Endothelial cell of umbilical vein (primary cell): ENCODE results near the gene NEMP2. TPM values are rescaled to one million over a fixed set of nuclear protein-coding genes. Genes with fewer than 3 reads are reported as not detected.

ENCODE experiments used
- BruUV-seq: library from RNA; stranded (reverse); fragments of 400-500 nt; replicated peaks from 2 replicates; lab custom pipeline; 2021; lab: Mats Ljungman, UMichigan
- CTCF ChIA-PET: fragments of 300-600, 350-600 bp; sonication (Branson Sonifier 250); formaldehyde crosslinking; loops from one replicate; lab custom pipeline; 2021; ENCODE audit warnings: antibody characterized with exemption, inconsistent platforms; lab: Charles Lee
- POLR2A ChIA-PET: fragments of 300-600, 350-600 bp; sonication (Branson Sonifier 250); formaldehyde crosslinking; loops from one replicate; lab custom pipeline; 2021; ENCODE audit warnings: antibody characterized with exemption, inconsistent platforms; lab: Charles Lee
- DNase-seq: peaks from one replicate; pipeline ENCODE4 v3.0.0-alpha.2; 2011; ENCODE audit warnings: low read depth, low spot score
- FAIRE-seq: peaks from 2 replicates; lab custom pipeline; 2011; peaks lifted over from hg19 to GRCh38; lab: Jason Lieb, UNC
- H2AFZ ChIP-seq: 2 replicates; pipeline ENCODE4 v1.6.0; 2012; ENCODE audit warnings: low read depth, low read length, control low read depth, inconsistent platforms
- H3K27ac ChIP-seq: 2 replicates; pipeline ENCODE4 v1.5.1; 2011; ENCODE audit warnings: low read depth, mild to moderate bottlenecking, control low read depth, low read length, moderate library complexity; ENCODE audit not compliant: insufficient read depth
- H3K27me3 ChIP-seq, 2 experiments: 2 replicates each; pipeline versions ENCODE4 v1.6.0 to v1.6.1; 2011; ENCODE audit warnings: low read length in 2 of 2, mixed read lengths in 1 of 2; ENCODE audit not compliant: control insufficient read depth in 2 of 2, insufficient read depth in 2 of 2
- H3K36me3 ChIP-seq, 2 experiments: 2 replicates in 1 of 2; 3 replicates in 1 of 2; pipeline ENCODE4 v1.5.1; 2011; ENCODE audit warnings: low read length in 2 of 2, mild to moderate bottlenecking in 1 of 2, moderate library complexity in 1 of 2; ENCODE audit not compliant: control insufficient read depth in 2 of 2, insufficient read depth in 2 of 2; ENCODE audit errors: extremely low read depth in 1 of 2
- H3K4me1 ChIP-seq: 3 replicates; pipeline ENCODE4 v1.5.1; 2011; ENCODE audit warnings: mild to moderate bottlenecking, low read length; ENCODE audit not compliant: control insufficient read depth, insufficient read depth; ENCODE audit errors: extremely low read depth
- H3K4me2 ChIP-seq: 2 replicates; pipeline ENCODE4 v1.6.1; 2011; ENCODE audit warnings: low read length, control low read depth, mixed read lengths; ENCODE audit not compliant: insufficient read depth
- H3K4me3 ChIP-seq, 3 experiments: fragments of 200-600 bp in 1 of 3; sonication (generic), shearing (Covaris generic) in 1 of 3; replicated peaks in 1 of 3; 2 replicates each; pipeline ENCODE4 v1.5.1; 2011 to 2016; ENCODE audit warnings: control low read depth in 3 of 3, low read length in 3 of 3, mild to moderate bottlenecking in 2 of 3, inconsistent platforms in 1 of 3, low read depth in 1 of 3, moderate library complexity in 1 of 3; ENCODE audit not compliant: insufficient read depth in 1 of 3
- H3K79me2 ChIP-seq: 2 replicates; pipeline ENCODE4 v1.6.0; 2012; ENCODE audit warnings: low read length, inconsistent platforms; ENCODE audit not compliant: control insufficient read depth, insufficient read depth
- H3K9ac ChIP-seq: replicated peaks from 2 replicates; pipeline ENCODE3; 2011; ENCODE audit warnings: low read length, control low read depth; ENCODE audit not compliant: insufficient read depth; ENCODE audit errors: extremely low read depth
- H3K9me1 ChIP-seq: replicated peaks from 3 replicates; pipeline ENCODE4 v1.6.0; 2011; ENCODE audit warnings: mild to moderate bottlenecking, low read length; ENCODE audit not compliant: control insufficient read depth, insufficient read depth; ENCODE audit errors: extremely low read depth
- H3K9me3 ChIP-seq: replicated peaks from 2 replicates; pipeline ENCODE4 v1.5.1; 2012; ENCODE audit warnings: low read length, inconsistent platforms; ENCODE audit not compliant: control insufficient read depth, insufficient read depth
- H4K20me1 ChIP-seq: replicated peaks from 2 replicates; pipeline ENCODE3; 2011; ENCODE audit warnings: mild to moderate bottlenecking, low read length; ENCODE audit not compliant: control insufficient read depth, insufficient read depth; ENCODE audit errors: extremely low read depth
- CTCF ChIP-seq, 2 donors: IDR thresholded peaks; 1 replicate in 1 of 2; 2 replicates in 1 of 2; pipeline ENCODE4 v1.5.1; 2011; ENCODE audit warnings: low read length in 2 of 2, mild to moderate bottlenecking in 2 of 2, moderate library complexity in 2 of 2, control low read depth in 1 of 2, inconsistent platforms in 1 of 2, low read depth in 1 of 2; ENCODE audit not compliant: insufficient read depth in 1 of 2; ENCODE audit errors: extremely low read depth in 1 of 2
- EZH2 ChIP-seq: IDR thresholded peaks from 2 replicates; pipeline ENCODE4 v1.6.1; 2012; ENCODE audit warnings: borderline replicate concordance, low read depth, mild to moderate bottlenecking, moderate library complexity, low read length, inconsistent platforms; ENCODE audit not compliant: severe bottlenecking
- FOS ChIP-seq: IDR thresholded peaks from 2 replicates; pipeline ENCODE4 v1.6.1; 2011; ENCODE audit warnings: mild to moderate bottlenecking, low read length, moderate library complexity, borderline replicate concordance; ENCODE audit not compliant: insufficient read depth
- GATA2 ChIP-seq: IDR thresholded peaks from 2 replicates; pipeline ENCODE4 v1.7.0; 2011; ENCODE audit warnings: low read depth, mild to moderate bottlenecking, moderate library complexity, mixed read lengths, low read length; ENCODE audit not compliant: insufficient read length, insufficient read depth
- JUN ChIP-seq: IDR thresholded peaks from 2 replicates; pipeline ENCODE4 v1.6.1; 2011; ENCODE audit warnings: borderline replicate concordance, low read depth; ENCODE audit not compliant: insufficient read length, insufficient read depth
- MAX ChIP-seq: IDR thresholded peaks from 2 replicates; pipeline ENCODE4 v1.6.1; 2011; ENCODE audit not compliant: insufficient read depth, insufficient read length
- MYC ChIP-seq: IDR thresholded peaks from one replicate; pipeline ENCODE4 v1.6.1; 2011; ENCODE audit warnings: mild to moderate bottlenecking, low read depth, low read length
- POLR2A ChIP-seq: IDR thresholded peaks from 2 replicates; pipeline ENCODE4 v1.6.1; 2012; ENCODE audit warnings: low read depth, mild to moderate bottlenecking, control low read depth, low read length
- POLR2AphosphoS5 ChIP-seq: IDR thresholded peaks from 2 replicates; pipeline ENCODE4 v1.6.1; 2012; ENCODE audit warnings: low read depth, mild to moderate bottlenecking, control low read depth, low read length, moderate library complexity; ENCODE audit not compliant: insufficient read depth
- dilution Hi-C: fragments of 300-500 bp; cut with MboI; formaldehyde crosslinking; loops from one replicate; pipeline ENCODE4 v1.15.0; 2019; ENCODE audit warnings: low sequenced_read_pairs; ENCODE audit not compliant: extremely low pct_ligation_motif_present
- intact Hi-C: fragments of 100-400 bp; cut with micrococcal nuclease; formaldehyde crosslinking; loops from one replicate; pipeline ENCODE4 v1.10.0; 2022
- polyA plus RNA-seq, 4 experiments: library from polyadenylated mRNA; depleted of rRNA in 3 of 4; stranded (reverse) in 3 of 4; unstranded in 1 of 4; fragments of >200 nt; gene quantifications; 2 replicates each; pipeline versions ENCODE4 v1.2.1 to v1.2.3, GENCODE V29; 2011 to 2012; ENCODE audit warnings: missing spikeins in 1 of 4
- total RNA-seq: library from RNA; stranded (reverse); gene quantifications from 2 replicates; pipeline ENCODE4 v1.2.3, GENCODE V29; 2021

The NEMP2 gene
- total and polyA plus RNA-seq, 2 donors (not counting 3 experiments of a cell fraction or from before 2014, with no cell fraction given): 3.1 to 8.4 TPM

GRCh38 chr2:190572246-190572645 is 37.7 kb upstream of the NEMP2 start:
- no peak overlapping the region for H3K9ac ChIP-seq
- no peak overlapping the region for H3K4me3 ChIP-seq
- no peak overlapping the region for H3K27ac ChIP-seq
- ChIA-PET POLR2A (no interaction called here), CTCF (no interaction called here)
- no TSS peak for BruUV-seq
- dilution Hi-C loops (no loop called here), intact Hi-C loops (no loop called here)
- no peaks in the 10 kb centered on the region for H3K4me1 ChIP-seq
- FAIRE-seq (no peak), DNase-seq (no peak)
- H3K79me2 ChIP-seq: no peaks in the 10 kb centered on the region
- peaks cover 3% of the 10 kb centered on the region for H3K9me3 ChIP-seq
- H3K9me1 ChIP-seq: no peaks in the 10 kb centered on the region
- no peaks in the 10 kb centered on the region for H4K20me1 ChIP-seq
- TF ChIP-seq FOS: no peak
- no peak for TF ChIP-seq CTCF (IDR thresholded peaks at IDR 0.05; ENCODE audit: extremely low read depth in 1 of 2, insufficient read depth in 1 of 2, low read depth in 1 of 2, low read length in 2 of 2)
- TF ChIP-seq POLR2A: no peak
- no peak for TF ChIP-seq MAX
- no peak for TF ChIP-seq GATA2
- TF ChIP-seq JUN: no peak
- no peak for TF ChIP-seq MYC
- no peak for TF ChIP-seq POLR2AphosphoS5
- TF ChIP-seq EZH2: no peak
- H3K36me3 ChIP-seq: no peaks in the 10 kb centered on the region
- peaks cover 0 to 2% of the 10 kb centered on the region in 2 experiments for H3K27me3 ChIP-seq
- H2AFZ ChIP-seq: no peak overlapping the region
- no peak overlapping the region for H3K4me2 ChIP-seq
